ENCODE measurements around the gene ASCC3. TPM values are rescaled to one million over a fixed set of nuclear protein-coding genes. Genes with fewer than 3 reads are reported as not detected.

Gene ASCC3
- total RNA-seq, 4 donors from 2014 or later, result 18.1 to 26.3 (median 22.5) TPM

- TF ChIP-seq CTCF (IDR thresholded peaks at IDR 0.05; ENCODE audit: low read depth), result no peak
These were observed 421.4 kb downstream of the ASCC3 start for GRCh38 chr6:100459592-100460184.

- TF ChIP-seq CTCF (IDR thresholded peaks at IDR 0.05; ENCODE audit: low read depth), result no peak
These were observed 422.1 kb downstream of the ASCC3 start for GRCh38 chr6:100458841-100459591.
